Astrocyte (in vitro differentiated cells and primary cell): ENCODE results near the gene CFAP70. TPM values are rescaled to one million over a fixed set of nuclear protein-coding genes. Genes with fewer than 3 reads are reported as not detected.

ENCODE experiments used
- DNase-seq: peaks from one replicate; pipeline ENCODE4 v3.0.0-alpha.2; 2010; ENCODE audit warnings: low read depth
- FAIRE-seq: peaks from 2 replicates; lab custom pipeline; 2011; peaks lifted over from hg19 to GRCh38; lab: Jason Lieb, UNC
- H2AFZ ChIP-seq: 2 replicates; pipeline ENCODE4 v1.6.0; 2012; ENCODE audit warnings: low read depth, low read length, inconsistent platforms
- H3K27ac ChIP-seq: 2 replicates; pipeline ENCODE4 v1.5.1; 2011; ENCODE audit warnings: low read depth, low read length, inconsistent platforms
- H3K27me3 ChIP-seq: 2 replicates; pipeline ENCODE4 v1.6.0; 2011; ENCODE audit warnings: low read length, inconsistent platforms; ENCODE audit not compliant: insufficient read depth
- H3K36me3 ChIP-seq: 2 replicates; pipeline ENCODE4 v1.5.1; 2011; ENCODE audit warnings: low read length, inconsistent platforms; ENCODE audit not compliant: insufficient read depth
- H3K4me1 ChIP-seq: 2 replicates; pipeline ENCODE4 v1.5.1; 2011; ENCODE audit warnings: low read length, inconsistent platforms; ENCODE audit not compliant: insufficient read depth
- H3K4me2 ChIP-seq: 2 replicates; pipeline ENCODE4 v1.6.0; 2012; ENCODE audit warnings: low read length, inconsistent platforms
- H3K4me3 ChIP-seq: 2 replicates; pipeline ENCODE4 v1.5.1; 2011; ENCODE audit warnings: low read depth, mild to moderate bottlenecking, low read length, inconsistent platforms; ENCODE audit not compliant: insufficient read depth
- H3K79me2 ChIP-seq: 2 replicates; pipeline ENCODE4 v1.6.0; 2012; ENCODE audit warnings: mild to moderate bottlenecking, low read length, inconsistent platforms; ENCODE audit not compliant: insufficient read depth
- H3K9ac ChIP-seq: 2 replicates; pipeline ENCODE4 v1.6.0; 2012; ENCODE audit warnings: mild to moderate bottlenecking, low read length, inconsistent platforms
- H3K9me3 ChIP-seq: 2 replicates; pipeline ENCODE4 v1.5.1; 2012; ENCODE audit warnings: low read depth, mild to moderate bottlenecking, low read length, inconsistent platforms; ENCODE audit not compliant: insufficient read depth
- H4K20me1 ChIP-seq: 2 replicates; pipeline ENCODE4 v1.6.0; 2012; ENCODE audit warnings: low read length, inconsistent platforms; ENCODE audit not compliant: insufficient read depth
- H3K27ac Mint-ChIP-seq: one replicate; pipeline ENCODE4 v1.8.0; 2021; ENCODE audit warnings: mild to moderate bottlenecking, mixed read lengths; ENCODE audit not compliant: unreplicated experiment
- H3K27me3 Mint-ChIP-seq: one replicate; pipeline ENCODE4 v1.8.0; 2021; ENCODE audit warnings: low read depth, mixed read lengths; ENCODE audit not compliant: unreplicated experiment
- H3K36me3 Mint-ChIP-seq: one replicate; pipeline ENCODE4 v1.8.0; 2021; ENCODE audit warnings: low read depth, mixed read lengths; ENCODE audit not compliant: unreplicated experiment
- H3K4me1 Mint-ChIP-seq: one replicate; pipeline ENCODE4 v1.8.0; 2021; ENCODE audit warnings: low read depth, mixed read lengths; ENCODE audit not compliant: unreplicated experiment
- H3K4me3 Mint-ChIP-seq: one replicate; pipeline ENCODE4 v1.8.0; 2021; ENCODE audit warnings: mild to moderate bottlenecking, moderate library complexity, mixed read lengths; ENCODE audit not compliant: unreplicated experiment
- H3K9me3 Mint-ChIP-seq: one replicate; pipeline ENCODE4 v1.8.0; 2021; ENCODE audit warnings: mild to moderate bottlenecking, mixed read lengths; ENCODE audit not compliant: unreplicated experiment
- EZH2 ChIP-seq: IDR thresholded peaks from 2 replicates; pipeline ENCODE4 v1.6.1; 2012; ENCODE audit warnings: mild to moderate bottlenecking, low read length, inconsistent platforms; ENCODE audit not compliant: insufficient read depth
- total RNA-seq: library from RNA; stranded (reverse); gene quantifications from 2 replicates; pipeline ENCODE4 v1.2.1, GENCODE V29; 2021
- TF ChIP-seq, protein P1 (sequence below): IDR thresholded peaks from 2 replicates; pipeline ENCODE4 v1.5.1; 2011; ENCODE audit warnings: low read depth, mild to moderate bottlenecking, inconsistent platforms, low read length, moderate library complexity; ENCODE audit not compliant: insufficient read depth

CFAP70 gene
- total RNA-seq, 1 donor from 2014 or later: 1.3 TPM

DNA sequence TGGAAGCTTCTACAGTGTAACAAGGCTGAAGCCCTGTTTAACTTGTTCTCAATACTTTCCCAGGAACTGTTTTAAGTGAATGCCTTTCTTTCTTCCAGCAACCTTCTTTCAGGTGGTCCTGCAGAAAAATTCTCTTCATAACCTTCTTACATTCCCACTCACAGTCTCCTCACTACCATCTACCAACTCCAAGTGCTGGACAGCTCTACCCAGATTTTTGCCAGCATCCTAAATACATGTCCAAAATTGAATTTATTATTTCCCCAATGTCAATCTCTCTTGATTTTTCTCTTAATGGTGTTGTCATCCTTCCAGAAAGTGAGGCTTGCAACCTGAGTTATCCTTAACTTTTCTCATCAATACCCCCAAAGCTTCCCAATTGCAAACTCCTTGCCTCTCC lies 48.2 kb downstream of the CFAP70 start:
- no peak overlapping the region for H3K4me3 Mint-ChIP-seq
- Histone ChIP-seq H3K27ac (no peak overlapping the region), H4K20me1 (no peaks in the 10 kb centered on the region), H3K79me2 (no peaks in the 10 kb centered on the region), H3K9me3 (no peaks in the 10 kb centered on the region), H3K4me1 (no peaks in the 10 kb centered on the region), H3K27me3 (no peaks in the 10 kb centered on the region), H3K9ac (no peak overlapping the region), H2AFZ (no peak overlapping the region), H3K4me3 (no peak overlapping the region), H3K36me3 (no peaks in the 10 kb centered on the region), H3K4me2 (no peak overlapping the region)
- H3K27ac Mint-ChIP-seq: no peak overlapping the region
- H3K4me1 Mint-ChIP-seq: no peaks in the 10 kb centered on the region
- TF ChIP-seq, protein P1, sequence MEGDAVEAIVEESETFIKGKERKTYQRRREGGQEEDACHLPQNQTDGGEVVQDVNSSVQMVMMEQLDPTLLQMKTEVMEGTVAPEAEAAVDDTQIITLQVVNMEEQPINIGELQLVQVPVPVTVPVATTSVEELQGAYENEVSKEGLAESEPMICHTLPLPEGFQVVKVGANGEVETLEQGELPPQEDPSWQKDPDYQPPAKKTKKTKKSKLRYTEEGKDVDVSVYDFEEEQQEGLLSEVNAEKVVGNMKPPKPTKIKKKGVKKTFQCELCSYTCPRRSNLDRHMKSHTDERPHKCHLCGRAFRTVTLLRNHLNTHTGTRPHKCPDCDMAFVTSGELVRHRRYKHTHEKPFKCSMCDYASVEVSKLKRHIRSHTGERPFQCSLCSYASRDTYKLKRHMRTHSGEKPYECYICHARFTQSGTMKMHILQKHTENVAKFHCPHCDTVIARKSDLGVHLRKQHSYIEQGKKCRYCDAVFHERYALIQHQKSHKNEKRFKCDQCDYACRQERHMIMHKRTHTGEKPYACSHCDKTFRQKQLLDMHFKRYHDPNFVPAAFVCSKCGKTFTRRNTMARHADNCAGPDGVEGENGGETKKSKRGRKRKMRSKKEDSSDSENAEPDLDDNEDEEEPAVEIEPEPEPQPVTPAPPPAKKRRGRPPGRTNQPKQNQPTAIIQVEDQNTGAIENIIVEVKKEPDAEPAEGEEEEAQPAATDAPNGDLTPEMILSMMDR: no peak
- TF ChIP-seq EZH2: no peak
- H3K9me3 Mint-ChIP-seq: peaks cover 10% of the 10 kb centered on the region
- peaks cover 8% of the 10 kb centered on the region for H3K27me3 Mint-ChIP-seq
- DNase-seq (no peak), FAIRE-seq (no peak)
- H3K36me3 Mint-ChIP-seq: no peaks in the 10 kb centered on the region

DNA sequence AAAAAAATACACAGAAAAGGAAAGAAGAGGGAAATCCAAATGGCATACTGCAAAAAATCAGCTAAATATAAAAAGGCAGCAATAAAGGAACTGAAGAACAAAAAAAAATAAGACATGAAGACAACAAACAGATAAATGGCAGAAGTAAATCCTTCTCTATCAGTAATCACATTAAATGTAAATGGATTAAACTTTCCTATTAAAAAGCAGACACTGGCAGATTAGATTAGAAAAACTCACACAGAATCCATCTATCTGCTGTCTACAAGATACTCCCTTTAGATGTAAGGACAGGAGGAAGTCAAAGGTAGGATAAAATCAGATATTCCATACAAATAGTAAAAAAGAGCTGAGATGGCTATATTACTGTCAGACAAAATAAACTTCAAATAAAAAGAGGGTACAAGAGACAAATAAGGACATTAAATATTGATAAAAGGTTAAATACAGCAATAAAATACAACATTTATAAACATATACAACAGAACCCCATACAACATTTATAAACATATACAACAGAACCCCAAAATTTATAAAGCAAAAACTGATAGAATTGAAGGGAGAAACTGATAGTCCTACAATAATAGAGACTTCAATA lies 51.4 kb downstream of the CFAP70 start:
- Histone ChIP-seq H3K9ac (no peak overlapping the region), H3K36me3 (no peaks in the 10 kb centered on the region), H3K27me3 (no peaks in the 10 kb centered on the region), H3K4me2 (no peak overlapping the region), H4K20me1 (no peaks in the 10 kb centered on the region), H3K27ac (no peak overlapping the region), H3K4me1 (no peaks in the 10 kb centered on the region), H3K9me3 (no peaks in the 10 kb centered on the region), H3K79me2 (no peaks in the 10 kb centered on the region), H2AFZ (no peak overlapping the region), H3K4me3 (no peak overlapping the region)
- no peaks in the 10 kb centered on the region for H3K36me3 Mint-ChIP-seq
- no peak overlapping the region for H3K27ac Mint-ChIP-seq
- H3K4me3 Mint-ChIP-seq: no peak overlapping the region
- FAIRE-seq (no peak), DNase-seq (no peak)
- peaks cover 8% of the 10 kb centered on the region for H3K27me3 Mint-ChIP-seq
- TF ChIP-seq, protein P1: no peak
- TF ChIP-seq EZH2: no peak
- peaks cover 8% of the 10 kb centered on the region for H3K9me3 Mint-ChIP-seq
- no peaks in the 10 kb centered on the region for H3K4me1 Mint-ChIP-seq

DNA sequence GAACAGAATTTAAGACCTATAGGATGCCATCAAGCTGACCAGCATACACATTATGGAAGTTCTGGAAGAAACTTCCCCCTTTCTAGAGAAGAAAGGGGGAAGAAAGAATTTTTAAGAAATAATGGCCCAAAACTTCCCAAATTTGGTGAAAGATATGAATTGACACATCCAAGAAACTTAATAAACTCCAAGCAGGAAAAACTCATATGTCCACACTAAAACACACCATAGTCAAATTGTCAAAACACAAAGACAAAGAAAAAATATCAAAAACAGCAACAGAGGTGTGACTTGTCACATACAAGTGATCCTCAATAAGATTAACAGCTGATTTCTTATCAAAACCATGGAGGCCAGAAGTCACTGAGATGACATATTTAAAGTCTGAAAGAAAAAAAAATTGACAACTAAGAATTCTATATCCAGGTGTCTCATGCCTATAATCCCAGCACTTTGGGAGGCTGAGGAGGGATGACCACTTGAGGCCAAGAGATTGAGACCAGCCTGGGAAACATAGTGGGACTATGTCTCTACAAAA lies 52.4 kb downstream of the CFAP70 start:
- Histone ChIP-seq H3K36me3 (no peaks in the 10 kb centered on the region), H3K9ac (no peak overlapping the region), H3K27ac (no peak overlapping the region), H4K20me1 (no peaks in the 10 kb centered on the region), H3K79me2 (no peaks in the 10 kb centered on the region), H2AFZ (no peak overlapping the region), H3K4me3 (no peak overlapping the region), H3K4me1 (no peaks in the 10 kb centered on the region), H3K4me2 (no peak overlapping the region), H3K9me3 (no peaks in the 10 kb centered on the region), H3K27me3 (no peaks in the 10 kb centered on the region)
- H3K9me3 Mint-ChIP-seq: peaks cover 8% of the 10 kb centered on the region
- H3K27ac Mint-ChIP-seq: no peak overlapping the region
- TF ChIP-seq, protein P1: no peak
- TF ChIP-seq EZH2: no peak
- no peaks in the 10 kb centered on the region for H3K4me1 Mint-ChIP-seq
- DNase-seq: no peak
- H3K27me3 Mint-ChIP-seq: peaks cover 7% of the 10 kb centered on the region
- H3K4me3 Mint-ChIP-seq: no peak overlapping the region
- no peaks in the 10 kb centered on the region for H3K36me3 Mint-ChIP-seq
- FAIRE-seq: no peak
